Inflammatory macrophage (primary cell): Measurements from ENCODE around the gene TOP3A.

Source experiments
- DNase-seq, 2 donors: peaks; one replicate each; pipeline ENCODE4 v3.0.0-alpha.2; 2020 to 2022

Gene TOP3A

GRCh38 chr17:18230288-18231141 lies 84.3 kb downstream of the TOP3A start:
- no peak for DNase-seq

- DNase-seq = no peak
These were observed 85.0 kb downstream of the TOP3A start for GRCh38 chr17:18229771-18230170.

- no peak for DNase-seq
These were observed 85.5 kb downstream of the TOP3A start for GRCh38 chr17:18229254-18229653.

GRCh38 chr17:18228176-18228682 lies 86.6 kb downstream of the TOP3A start:
- no peak for DNase-seq

GRCh38 chr17:18227635-18228034 lies 87.2 kb downstream of the TOP3A start:
- DNase-seq = no peak

GRCh38 chr17:18226284-18226945 lies 88.4 kb downstream of the TOP3A start:
- DNase-seq = peak; percentile 7 to 8

- no peak for DNase-seq
These were observed 89.0 kb downstream of the TOP3A start for GRCh38 chr17:18225642-18226283.

GRCh38 chr17:18225121-18225641 lies 89.6 kb downstream of the TOP3A start, which contains the start of gene LLGL1:
TSS of gene LLGL1 (plus strand) at chr17:18225635. CDS start at chr17:18225683, 48 bp downstream.
- DNase-seq = peak; percentile 95 to 98

- no peak for DNase-seq
These were observed 90.2 kb downstream of the TOP3A start for GRCh38 chr17:18224387-18225120.

GRCh38 chr17:18224053-18224386 lies 90.8 kb downstream of the TOP3A start:
- DNase-seq = no peak
